ENCODE data around the gene DRAP1. TPM values are rescaled to one million over a fixed set of nuclear protein-coding genes. Genes with fewer than 3 reads are reported as not detected.

Gene DRAP1
- total RNA-seq, 1 experiment from 2014 or later: 105 TPM

DNA sequence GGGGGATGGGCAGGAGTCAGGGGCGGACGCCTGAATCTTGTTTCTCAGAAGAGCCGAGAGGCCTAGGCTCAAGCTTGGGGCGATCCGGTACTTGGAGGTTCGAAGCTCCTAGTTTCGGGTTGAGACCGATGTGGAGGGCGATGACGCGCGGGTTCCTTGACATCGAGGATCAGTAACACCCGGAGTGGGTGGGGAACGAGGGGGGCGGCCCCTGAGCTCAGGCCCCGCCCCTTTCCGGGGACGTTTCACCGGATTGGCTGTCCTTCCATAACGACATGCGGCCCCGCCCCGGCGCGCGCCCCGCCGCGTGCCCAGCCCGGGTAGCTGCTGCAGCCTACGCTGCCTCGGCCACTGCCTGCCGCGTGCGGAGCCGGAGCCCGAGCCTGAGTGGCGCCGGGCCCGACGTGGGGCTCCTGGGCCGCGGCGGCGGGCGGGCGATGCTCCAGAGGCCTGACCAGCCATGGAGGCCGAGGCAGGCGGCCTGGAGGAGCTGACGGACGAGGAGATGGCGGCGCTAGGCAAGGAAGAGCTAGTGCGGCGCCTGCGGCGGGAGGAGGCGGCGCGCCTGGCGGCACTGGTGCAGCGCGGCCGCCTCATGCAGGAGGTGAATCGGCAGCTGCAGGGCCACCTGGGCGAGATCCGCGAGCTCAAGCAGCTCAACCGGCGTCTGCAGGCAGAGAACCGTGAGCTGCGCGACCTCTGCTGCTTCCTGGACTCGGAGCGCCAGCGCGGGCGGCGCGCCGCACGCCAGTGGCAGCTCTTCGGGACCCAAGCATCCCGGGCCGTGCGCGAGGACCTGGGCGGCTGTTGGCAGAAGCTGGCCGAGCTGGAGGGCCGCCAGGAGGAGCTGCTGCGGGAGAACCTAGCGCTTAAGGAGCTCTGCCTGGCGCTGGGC, 28.7 kb upstream of the DRAP1 start, which contains the start of gene CCDC85B:
CCDC85B (plus strand) TSS at position 350 of the 895 bp plus-strand sequence; CDS start at position 461, 111 bp downstream.
- Histone ChIP-seq H3T11ph (ENCODE audit: low read length) (no peak within 1 kb of the TSS), H4K5ac (ENCODE audit: insufficient read length, low read depth, low read length) (no peak within 1 kb of the TSS), H2BK12ac (ENCODE audit: insufficient read length, low read depth, low read length) (no peak within 1 kb of the TSS), H3K56ac (ENCODE audit: insufficient read length, low read depth, low read length) (no peak within 1 kb of the TSS), H4K91ac (ENCODE audit: insufficient read length, low read depth, low read length) (no peak within 1 kb of the TSS), H4K8ac (replicated peaks; ENCODE audit: insufficient read length, low read depth, low read length) (no peak within 1 kb of the TSS), H2AK5ac (ENCODE audit: insufficient read length, low read length) (no peak within 1 kb of the TSS), H4K20me1 (ENCODE audit: control insufficient read depth, insufficient read depth, insufficient read length) (no peaks in the 10 kb centered on the region), H3K9me3 (ENCODE audit: control insufficient read depth, low read depth, low read length) (no peaks in the 10 kb centered on the region), H3K23me2 (ENCODE audit: insufficient read length, low read depth, low read length, poor library complexity, severe bottlenecking) (peaks cover 23% of the 10 kb centered on the region), H2BK120ac (ENCODE audit: low read depth, low read length, poor library complexity, severe bottlenecking) (no peak within 1 kb of the TSS), H3K23ac (ENCODE audit: insufficient read length, low read depth, low read length) (no peak within 1 kb of the TSS), H3K27me3 (ENCODE audit: insufficient read depth, low read length) (peaks cover 6% of the 10 kb centered on the region; the same call in 1 of the 2 replicates), H2AFZ (ENCODE audit: low read length) (peak within 1 kb of the TSS; percentile 53), H3K14ac (ENCODE audit: insufficient read depth, low read length) (peak within 1 kb of the TSS; percentile 85), H2BK20ac (ENCODE audit: low read depth, low read length, poor library complexity, severe bottlenecking) (no peak within 1 kb of the TSS), H3K4me2 (ENCODE audit: insufficient read depth, insufficient read length, low read length) (peak within 1 kb of the TSS; percentile 70), H2BK15ac (ENCODE audit: low read depth, low read length) (no peak within 1 kb of the TSS), H3K79me1 (ENCODE audit: insufficient read depth, low read depth, low read length, poor library complexity, severe bottlenecking) (no peaks in the 10 kb centered on the region), H3K18ac (ENCODE audit: insufficient read length, low read depth, low read length) (peak within 1 kb of the TSS; percentile 71), H3K79me2 (ENCODE audit: insufficient read depth, low read length) (no peaks in the 10 kb centered on the region; the same call in 1 of the 2 replicates), H2BK5ac (ENCODE audit: insufficient read length, low read length) (no peak within 1 kb of the TSS), H3K9ac (ENCODE audit: extremely low read depth, insufficient read length, low read length) (peak within 1 kb of the TSS; percentile 60), H3K4me1 (ENCODE audit: insufficient read depth, low read length) (peaks cover 9% of the 10 kb centered on the region; the same call in 1 of the 2 replicates), H3K27ac (ENCODE audit: insufficient read length, low read depth, low read length) (no peak within 1 kb of the TSS), H3K4ac (ENCODE audit: low read depth, low read length) (no peak within 1 kb of the TSS)
- TF ChIP-seq, protein P1, sequence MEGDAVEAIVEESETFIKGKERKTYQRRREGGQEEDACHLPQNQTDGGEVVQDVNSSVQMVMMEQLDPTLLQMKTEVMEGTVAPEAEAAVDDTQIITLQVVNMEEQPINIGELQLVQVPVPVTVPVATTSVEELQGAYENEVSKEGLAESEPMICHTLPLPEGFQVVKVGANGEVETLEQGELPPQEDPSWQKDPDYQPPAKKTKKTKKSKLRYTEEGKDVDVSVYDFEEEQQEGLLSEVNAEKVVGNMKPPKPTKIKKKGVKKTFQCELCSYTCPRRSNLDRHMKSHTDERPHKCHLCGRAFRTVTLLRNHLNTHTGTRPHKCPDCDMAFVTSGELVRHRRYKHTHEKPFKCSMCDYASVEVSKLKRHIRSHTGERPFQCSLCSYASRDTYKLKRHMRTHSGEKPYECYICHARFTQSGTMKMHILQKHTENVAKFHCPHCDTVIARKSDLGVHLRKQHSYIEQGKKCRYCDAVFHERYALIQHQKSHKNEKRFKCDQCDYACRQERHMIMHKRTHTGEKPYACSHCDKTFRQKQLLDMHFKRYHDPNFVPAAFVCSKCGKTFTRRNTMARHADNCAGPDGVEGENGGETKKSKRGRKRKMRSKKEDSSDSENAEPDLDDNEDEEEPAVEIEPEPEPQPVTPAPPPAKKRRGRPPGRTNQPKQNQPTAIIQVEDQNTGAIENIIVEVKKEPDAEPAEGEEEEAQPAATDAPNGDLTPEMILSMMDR (conservative IDR thresholded peaks at IDR 0.05): peak; percentile 61
- Mint-ChIP-seq H3K27ac (peak within 1 kb of the TSS; percentile 20 to 40 (median 40); a peak in 2 of 7 replicates), H3K27me3 (ENCODE audit: low read depth) (peaks cover 18% of the 10 kb centered on the region), H3K9me3 (peaks cover 2 to 4% of the 10 kb centered on the region in 2 experiments; a peak in 2 of 5 replicates), H3K4me3 (peak within 1 kb of the TSS; percentile 97 to 98), H3K36me3 (ENCODE audit: insufficient read depth in 1 of 3, low read depth in 3 of 3) (peaks cover 11 to 38% (median 18%) of the 10 kb centered on the region in 3 experiments), H3K4me1 (peaks cover 39 to 56% of the 10 kb centered on the region in 2 experiments)
- no CpG with 5 or more reads among the region's 94 CpGs for WGBS (ENCODE audit: extremely low coverage, insufficient read length, low lambda C conversion rate)
- peak; percentile 94 for DNase-seq

Measured in H9 (cell line).